GM18526 (cell line): ENCODE results near the gene FAM3A.

Experiments
- POLR2A ChIP-seq: IDR thresholded peaks from 3 replicates; pipeline ENCODE4 v1.6.1; 2011; ENCODE audit not compliant: insufficient read length; ENCODE audit errors: extremely low read depth

The FAM3A gene

GRCh38 chrX:154486052-154486395 is 30.0 kb downstream of the FAM3A start:
- TF ChIP-seq POLR2A: no peak

GRCh38 chrX:154485150-154486051 is 30.6 kb downstream of the FAM3A start:
- TF ChIP-seq POLR2A: no peak

- TF ChIP-seq POLR2A: no peak
These were observed 31.5 kb downstream of the FAM3A start for GRCh38 chrX:154484255-154485149.

GRCh38 chrX:154483325-154483724 is 32.7 kb downstream of the FAM3A start:
- TF ChIP-seq POLR2A: no peak

- TF ChIP-seq POLR2A: no peak
These were observed 33.2 kb downstream of the FAM3A start for GRCh38 chrX:154482786-154483185.

GRCh38 chrX:154481911-154482601 is 34.0 kb downstream of the FAM3A start:
- no peak for TF ChIP-seq POLR2A

GRCh38 chrX:154481195-154481594 is 34.8 kb downstream of the FAM3A start:
- no peak for TF ChIP-seq POLR2A

- TF ChIP-seq POLR2A: peak; percentile 67
These were observed 37.1 kb downstream of the FAM3A start, which contains the start of gene LAGE3 for GRCh38 chrX:154478728-154479622. Gene LAGE3 (minus strand): TSS chrX:154479281. CDS start chrX:154478915, 366 bp downstream.

GRCh38 chrX:154477891-154478477 is 38.0 kb downstream of the FAM3A start:
- no peak for TF ChIP-seq POLR2A

GRCh38 chrX:154476821-154477220 is 39.2 kb downstream of the FAM3A start:
- TF ChIP-seq POLR2A: no peak

- TF ChIP-seq POLR2A: no peak
These were observed 42.3 kb downstream of the FAM3A start for GRCh38 chrX:154473683-154474082.

- no peak for TF ChIP-seq POLR2A
These were observed 43.1 kb downstream of the FAM3A start for GRCh38 chrX:154472685-154473632.
